K562 (cell line): ENCODE data around the gene SUCO. TPM values are rescaled to one million over a fixed set of nuclear protein-coding genes. Genes with fewer than 3 reads are reported as not detected.

Experiments
- ATAC-seq: fragments of 200-7000 bp; cut with Tn5 transposase; 3 replicates; pipeline ENCODE4 v1.9.1; 2020; ENCODE audit warnings: moderate library complexity
- BruUV-seq: library from RNA; stranded (reverse); fragments of 400-500 nt; replicated peaks from 2 replicates; lab custom pipeline; 2021; lab: Mats Ljungman, UMichigan
- CTCF ChIA-PET: fragments of 300-600 bp; formaldehyde crosslinking; extraction: SDS; loops from one replicate; lab custom pipeline; 2021; ENCODE audit warnings: low intra/inter-chr PET ratio; lab: Yijun Ruan, JAX
- POLR2A ChIA-PET: fragments of 300-600, 350-650 bp; sonication (Branson Sonifier 250); formaldehyde crosslinking; extraction: SDS; loops from one replicate; lab custom pipeline; 2021; ENCODE audit warnings: antibody characterized with exemption, inconsistent platforms; lab: Yijun Ruan, JAX
- DNase-seq, 4 experiments: peaks; one replicate each; pipeline versions ENCODE4 v3.0.0 to v3.0.0-alpha.2; 2011 to 2018; ENCODE audit warnings: low spot score in 3 of 4, mixed read lengths in 3 of 4; ENCODE audit errors: extremely low read depth in 1 of 4
- FAIRE-seq: peaks from 2 replicates; lab custom pipeline; 2011; peaks lifted over from hg19 to GRCh38; lab: Jason Lieb, UNC
- H2AFZ ChIP-seq: 2 replicates; pipeline ENCODE4 v1.6.0; 2011; ENCODE audit warnings: low read depth, low read length, control low read depth, inconsistent platforms
- H3K27ac ChIP-seq: fragments of 200-600 bp; 3 replicates; pipeline ENCODE4 v1.8.0; 2011; ENCODE audit warnings: low read depth, mild to moderate bottlenecking, control low read depth, inconsistent platforms, low read length, moderate library complexity, mixed read lengths; ENCODE audit errors: extremely low read depth
- H3K27me3 ChIP-seq, 2 experiments: fragments of 300-600 bp in 1 of 2; 2 replicates in 1 of 2; 3 replicates in 1 of 2; pipeline versions ENCODE4 v1.6.0 to v1.8.0; 2011; ENCODE audit warnings: inconsistent platforms in 2 of 2, low read length in 2 of 2, mild to moderate bottlenecking in 1 of 2, mixed read lengths in 1 of 2, moderate library complexity in 1 of 2; ENCODE audit not compliant: control insufficient read depth in 2 of 2, insufficient read depth in 2 of 2
- H3K36me3 ChIP-seq: fragments of 300-600 bp; 3 replicates; pipeline ENCODE4 v1.8.0; 2011; ENCODE audit warnings: mild to moderate bottlenecking, low read length, inconsistent platforms; ENCODE audit not compliant: control insufficient read depth, insufficient read depth
- H3K4me1 ChIP-seq, 2 experiments: fragments of 200-600 bp in 1 of 2; replicated peaks in 1 of 2; 2 replicates in 1 of 2; 3 replicates in 1 of 2; pipeline versions ENCODE4 v1.5.1 to v1.8.0; 2011; ENCODE audit warnings: inconsistent platforms in 2 of 2, low read length in 2 of 2, mild to moderate bottlenecking in 1 of 2, mixed read lengths in 1 of 2, moderate library complexity in 1 of 2; ENCODE audit not compliant: control insufficient read depth in 2 of 2, insufficient read depth in 2 of 2
- H3K4me2 ChIP-seq: 2 replicates; pipeline ENCODE4 v1.6.1; 2011; ENCODE audit warnings: low read length, control low read depth, inconsistent platforms, mixed read lengths; ENCODE audit not compliant: insufficient read depth
- H3K4me3 ChIP-seq: fragments of 200-600 bp; sonication (generic), shearing (Covaris generic); 2 replicates; pipeline ENCODE4 v1.5.1; 2016; ENCODE audit warnings: control low read depth, inconsistent platforms
- H3K79me2 ChIP-seq: fragments of 200-600 bp; 3 replicates; pipeline ENCODE4 v1.8.0; 2011; ENCODE audit warnings: low read length, inconsistent platforms; ENCODE audit not compliant: control insufficient read depth, insufficient read depth
- H3K9ac ChIP-seq, 2 experiments: 2 replicates each; pipeline versions ENCODE4 v1.6.0 to v1.6.1; 2011; ENCODE audit warnings: low read depth in 2 of 2, low read length in 2 of 2, control low read depth in 1 of 2, inconsistent platforms in 1 of 2, mild to moderate bottlenecking in 1 of 2, mixed read lengths in 1 of 2; ENCODE audit not compliant: insufficient read depth in 1 of 2
- H3K9me1 ChIP-seq: one replicate; pipeline ENCODE4 v1.6.0; 2011; ENCODE audit warnings: inconsistent platforms, mild to moderate bottlenecking, low read length, moderate library complexity; ENCODE audit not compliant: control insufficient read depth, insufficient read depth
- H3K9me3 ChIP-seq: replicated peaks from 2 replicates; pipeline ENCODE4 v1.5.1; 2011; ENCODE audit warnings: low read depth, low read length, inconsistent platforms; ENCODE audit not compliant: control insufficient read depth, insufficient read depth
- H4K20me1 ChIP-seq: replicated peaks from 2 replicates; pipeline ENCODE4 v1.6.1; 2011; ENCODE audit warnings: low read length, inconsistent platforms, mixed read lengths; ENCODE audit not compliant: control insufficient read depth, insufficient read depth
- GABPB1 ChIP-seq: sonication (generic); formaldehyde crosslinking; IDR thresholded peaks from 2 replicates; pipeline ENCODE4 v1.8.0; 2022; ENCODE audit warnings: mild to moderate bottlenecking, missing genetic modification reagents
- HOXB6 ChIP-seq: fragments of 250-450 bp; sonication (Bioruptor Pico); IDR thresholded peaks from 2 replicates; pipeline ENCODE4 v1.5.1; 2022; ENCODE audit warnings: mild to moderate bottlenecking, borderline replicate concordance
- JUNB ChIP-seq: fragments of 450-650 bp; formaldehyde crosslinking; conservative IDR thresholded peaks from 2 replicates; pipeline ENCODE4 v1.4.0; 2020; ENCODE audit warnings: mild to moderate bottlenecking
- NR1H2 ChIP-seq: sonication (generic); formaldehyde crosslinking; IDR thresholded peaks from 2 replicates; pipeline ENCODE4 v1.4.0; 2020; ENCODE audit warnings: mild to moderate bottlenecking, missing genetic modification reagents
- RBM34 ChIP-seq: fragments of 200-400 bp; formaldehyde crosslinking; IDR thresholded peaks from 2 replicates; pipeline ENCODE4 v1.6.1; 2018; ENCODE audit warnings: low read length, borderline replicate concordance; ENCODE audit not compliant: insufficient read depth
- RHOXF2B ChIP-seq: fragments of 250-450 bp; sonication (Bioruptor Pico); conservative IDR thresholded peaks from 2 replicates; pipeline ENCODE4 v1.5.1; 2021
- SPI1 ChIP-seq: IDR thresholded peaks from 2 replicates; pipeline ENCODE4 v1.6.1; 2011; ENCODE audit warnings: low read depth, low read length, control low read depth, borderline replicate concordance
- U2AF2 ChIP-seq: fragments of 200-400 bp; formaldehyde crosslinking; optimal IDR thresholded peaks from 2 replicates; pipeline ENCODE3; 2017; ENCODE audit warnings: low read depth, mild to moderate bottlenecking, low read length
- WHSC1 ChIP-seq: IDR thresholded peaks from one replicate; pipeline ENCODE4 v1.6.1; 2012; ENCODE audit warnings: low read length, control low read depth, inconsistent platforms
- ZNF282 ChIP-seq: sonication (generic); formaldehyde crosslinking; IDR thresholded peaks from 2 replicates; pipeline ENCODE4 v1.8.1; 2023; ENCODE audit warnings: missing genetic modification reagents
- ZNF699 ChIP-seq: fragments of 250-450 bp; sonication (Bioruptor Pico); IDR thresholded peaks from 2 replicates; pipeline ENCODE4 v1.8.0; 2021; ENCODE audit warnings: mild to moderate bottlenecking, moderate library complexity; ENCODE audit not compliant: insufficient replicate concordance
- ZNF778 ChIP-seq: fragments of 450-650 bp; formaldehyde crosslinking; IDR thresholded peaks from 2 replicates; pipeline ENCODE4 v1.4.0; 2020; ENCODE audit warnings: mild to moderate bottlenecking, moderate library complexity
- ZNF785 ChIP-seq: fragments of 250-450 bp; sonication (Bioruptor Pico); IDR thresholded peaks from 2 replicates; pipeline ENCODE4 v1.4.0; 2020; ENCODE audit warnings: mild to moderate bottlenecking
- WGBS: fragments of 100-300 bp; shearing (Covaris generic); methylation state at CpG from one replicate; pipeline ENCODE4 v1.1.6; 2016; ENCODE audit warnings: low coverage, mixed read lengths; ENCODE audit not compliant: insufficient coverage; ENCODE audit errors: missing lambda C conversion rate; 5-methylcytosine and 5-hydroxymethylcytosine counted together
- in situ Hi-C: fragments of 300-500 bp; cut with MboI; formaldehyde crosslinking; loops from 4 replicates; pipeline ENCODE4 v1.15.0; 2018; ENCODE audit warnings: inconsistent platforms, mixed read lengths
- intact Hi-C: fragments of 100-400 bp; cut with micrococcal nuclease; formaldehyde crosslinking; loops from 2 replicates; pipeline ENCODE4 v1.14.2; 2022
- polyA plus RNA-seq, 8 experiments: library from polyadenylated mRNA; depleted of rRNA in 4 of 8; stranded (reverse) in 5 of 8; unstranded in 3 of 8; fragments of >200 nt; fragmentation: Nextera tagmentation in 2 of 8; fragmentation: Illumina TruSeq in 1 of 8; extraction: Ambion mirVana in 2 of 8; extraction: Trizol in 1 of 8; gene quantifications; 2 replicates each; pipeline versions ENCODE4 v1.2.1 to v1.2.3, GENCODE V29; 2011 to 2014; ENCODE audit warnings: inconsistent platforms in 1 of 8, missing spikeins in 1 of 8
- total RNA-seq, 7 experiments: library from RNA; depleted of rRNA in 6 of 7; stranded (reverse); fragments of >200 nt in 6 of 7; fragmentation: Illumina TruSeq in 2 of 7; extraction: Trizol in 2 of 7; gene quantifications; 2 replicates each; pipeline versions ENCODE4 v1.2.1 to v1.2.3, GENCODE V29; 2011 to 2021; ENCODE audit warnings: low replicate concordance in 1 of 7
- TF ChIP-seq, protein P1 (sequence below): fragments of 250-450 bp; sonication (Bioruptor Pico); IDR thresholded peaks from 2 replicates; pipeline ENCODE4 v1.4.0; 2020; ENCODE audit warnings: mild to moderate bottlenecking, moderate library complexity
- TF ChIP-seq, protein P2 (sequence below): fragments of 200-800 bp; sonication (Bioruptor generic); IDR thresholded peaks from 2 replicates; pipeline ENCODE4 v1.6.1; 2017; ENCODE audit warnings: missing genetic modification characterization, missing compliant biosample characterization
- TF ChIP-seq, protein P3 (sequence below): IDR thresholded peaks from 3 replicates; pipeline ENCODE4 v1.6.1; 2011; ENCODE audit warnings: borderline replicate concordance, mild to moderate bottlenecking, moderate library complexity; ENCODE audit not compliant: insufficient read length; ENCODE audit errors: extremely low read depth

The SUCO gene
- total and polyA plus RNA-seq, 9 of the 15 experiments (the other 6 are each of a cell fraction or from before 2014, with no cell fraction given), result 2.5 to 20.6 (median 14.3) TPM

DNA sequence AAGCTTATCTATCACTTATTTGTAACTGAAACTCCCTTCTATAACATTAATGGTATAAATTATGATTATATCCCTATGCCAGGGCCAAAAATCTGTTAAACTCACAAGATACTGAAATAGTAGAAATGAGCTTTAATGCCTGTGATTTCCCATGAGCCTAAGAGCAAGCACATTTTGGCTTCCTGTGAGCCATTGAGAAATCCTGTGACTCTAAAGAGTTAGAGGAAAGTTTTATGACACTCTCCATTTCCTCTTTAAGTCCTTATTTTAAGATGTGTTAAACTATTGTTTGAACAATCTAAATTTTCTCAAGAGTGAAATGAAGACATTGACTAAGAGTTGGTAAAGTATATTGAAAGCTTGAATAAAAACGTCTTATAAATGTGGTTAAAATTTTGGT lies 45.6 kb downstream of the SUCO start:
- intact Hi-C loops (no loop called here), in situ Hi-C loops (no loop called here)
- H3K9me1 ChIP-seq, result no peaks in the 10 kb centered on the region
- ATAC-seq, result no peak
- WGBS, result 43% methylated on average over 1 of the region's 1 CpG
- no peak overlapping the region for H3K9ac ChIP-seq
- CTCF ChIA-PET, result no interaction called here
- BruUV-seq, result no TSS peak
- H3K27me3 ChIP-seq, result no peaks in the 10 kb centered on the region
- no peak overlapping the region for H3K4me2 ChIP-seq
- H2AFZ ChIP-seq, result no peak overlapping the region
- H3K4me3 ChIP-seq, result no peak overlapping the region
- H4K20me1 ChIP-seq, result no peaks in the 10 kb centered on the region
- no peaks in the 10 kb centered on the region for H3K9me3 ChIP-seq
- peaks cover 42% of the 10 kb centered on the region; the same call in 1 of the 3 replicates for H3K36me3 ChIP-seq
- H3K27ac ChIP-seq, result no peak overlapping the region
- POLR2A ChIA-PET, result no interaction called here
- DNase-seq, result no peak
- H3K4me1 ChIP-seq, result peaks cover 0 to 11% of the 10 kb centered on the region in 2 experiments; a peak in 1 of 5 replicates
- H3K79me2 ChIP-seq, result no peaks in the 10 kb centered on the region
- FAIRE-seq, result no peak
- TF ChIP-seq U2AF2 (no peak), ZNF785 (CRISPR knock-in tag) (no peak), WHSC1 (no peak), RHOXF2B (CRISPR knock-in tag) (no peak), HOXB6 (CRISPR knock-in tag) (no peak), SPI1 (no peak), JUNB (CRISPR knock-in tag) (no peak), GABPB1 (CRISPR knock-in tag) (no peak), ZNF699 (no peak), ZNF778 (CRISPR knock-in tag) (no peak), RBM34 (no peak), NR1H2 (CRISPR knock-in tag) (no peak), ZNF282 (no peak)
- TF ChIP-seq, protein P1, sequence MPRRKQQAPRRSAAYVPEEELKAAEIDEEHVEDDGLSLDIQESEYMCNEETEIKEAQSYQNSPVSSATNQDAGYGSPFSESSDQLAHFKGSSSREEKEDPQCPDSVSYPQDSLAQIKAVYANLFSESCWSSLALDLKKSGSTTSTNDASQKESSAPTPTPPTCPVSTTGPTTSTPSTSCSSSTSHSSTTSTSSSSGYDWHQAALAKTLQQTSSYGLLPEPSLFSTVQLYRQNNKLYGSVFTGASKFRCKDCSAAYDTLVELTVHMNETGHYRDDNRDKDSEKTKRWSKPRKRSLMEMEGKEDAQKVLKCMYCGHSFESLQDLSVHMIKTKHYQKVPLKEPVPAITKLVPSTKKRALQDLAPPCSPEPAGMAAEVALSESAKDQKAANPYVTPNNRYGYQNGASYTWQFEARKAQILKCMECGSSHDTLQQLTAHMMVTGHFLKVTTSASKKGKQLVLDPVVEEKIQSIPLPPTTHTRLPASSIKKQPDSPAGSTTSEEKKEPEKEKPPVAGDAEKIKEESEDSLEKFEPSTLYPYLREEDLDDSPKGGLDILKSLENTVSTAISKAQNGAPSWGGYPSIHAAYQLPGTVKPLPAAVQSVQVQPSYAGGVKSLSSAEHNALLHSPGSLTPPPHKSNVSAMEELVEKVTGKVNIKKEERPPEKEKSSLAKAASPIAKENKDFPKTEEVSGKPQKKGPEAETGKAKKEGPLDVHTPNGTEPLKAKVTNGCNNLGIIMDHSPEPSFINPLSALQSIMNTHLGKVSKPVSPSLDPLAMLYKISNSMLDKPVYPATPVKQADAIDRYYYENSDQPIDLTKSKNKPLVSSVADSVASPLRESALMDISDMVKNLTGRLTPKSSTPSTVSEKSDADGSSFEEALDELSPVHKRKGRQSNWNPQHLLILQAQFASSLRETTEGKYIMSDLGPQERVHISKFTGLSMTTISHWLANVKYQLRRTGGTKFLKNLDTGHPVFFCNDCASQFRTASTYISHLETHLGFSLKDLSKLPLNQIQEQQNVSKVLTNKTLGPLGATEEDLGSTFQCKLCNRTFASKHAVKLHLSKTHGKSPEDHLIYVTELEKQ (CRISPR knock-in tag), result no peak
- TF ChIP-seq, protein P2, sequence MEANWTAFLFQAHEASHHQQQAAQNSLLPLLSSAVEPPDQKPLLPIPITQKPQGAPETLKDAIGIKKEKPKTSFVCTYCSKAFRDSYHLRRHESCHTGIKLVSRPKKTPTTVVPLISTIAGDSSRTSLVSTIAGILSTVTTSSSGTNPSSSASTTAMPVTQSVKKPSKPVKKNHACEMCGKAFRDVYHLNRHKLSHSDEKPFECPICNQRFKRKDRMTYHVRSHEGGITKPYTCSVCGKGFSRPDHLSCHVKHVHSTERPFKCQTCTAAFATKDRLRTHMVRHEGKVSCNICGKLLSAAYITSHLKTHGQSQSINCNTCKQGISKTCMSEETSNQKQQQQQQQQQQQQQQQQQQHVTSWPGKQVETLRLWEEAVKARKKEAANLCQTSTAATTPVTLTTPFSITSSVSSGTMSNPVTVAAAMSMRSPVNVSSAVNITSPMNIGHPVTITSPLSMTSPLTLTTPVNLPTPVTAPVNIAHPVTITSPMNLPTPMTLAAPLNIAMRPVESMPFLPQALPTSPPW, result no peak
- TF ChIP-seq, protein P3, sequence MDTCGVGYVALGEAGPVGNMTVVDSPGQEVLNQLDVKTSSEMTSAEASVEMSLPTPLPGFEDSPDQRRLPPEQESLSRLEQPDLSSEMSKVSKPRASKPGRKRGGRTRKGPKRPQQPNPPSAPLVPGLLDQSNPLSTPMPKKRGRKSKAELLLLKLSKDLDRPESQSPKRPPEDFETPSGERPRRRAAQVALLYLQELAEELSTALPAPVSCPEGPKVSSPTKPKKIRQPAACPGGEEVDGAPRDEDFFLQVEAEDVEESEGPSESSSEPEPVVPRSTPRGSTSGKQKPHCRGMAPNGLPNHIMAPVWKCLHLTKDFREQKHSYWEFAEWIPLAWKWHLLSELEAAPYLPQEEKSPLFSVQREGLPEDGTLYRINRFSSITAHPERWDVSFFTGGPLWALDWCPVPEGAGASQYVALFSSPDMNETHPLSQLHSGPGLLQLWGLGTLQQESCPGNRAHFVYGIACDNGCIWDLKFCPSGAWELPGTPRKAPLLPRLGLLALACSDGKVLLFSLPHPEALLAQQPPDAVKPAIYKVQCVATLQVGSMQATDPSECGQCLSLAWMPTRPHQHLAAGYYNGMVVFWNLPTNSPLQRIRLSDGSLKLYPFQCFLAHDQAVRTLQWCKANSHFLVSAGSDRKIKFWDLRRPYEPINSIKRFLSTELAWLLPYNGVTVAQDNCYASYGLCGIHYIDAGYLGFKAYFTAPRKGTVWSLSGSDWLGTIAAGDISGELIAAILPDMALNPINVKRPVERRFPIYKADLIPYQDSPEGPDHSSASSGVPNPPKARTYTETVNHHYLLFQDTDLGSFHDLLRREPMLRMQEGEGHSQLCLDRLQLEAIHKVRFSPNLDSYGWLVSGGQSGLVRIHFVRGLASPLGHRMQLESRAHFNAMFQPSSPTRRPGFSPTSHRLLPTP, result no peak
